ENCODE results near the gene TRIM62. TPM values are rescaled to one million over a fixed set of nuclear protein-coding genes. Genes with fewer than 3 reads are reported as not detected.

TRIM62 gene
- total RNA-seq = 9.4 and 12.3 TPM in 2 replicates

GRCh38 chr1:33181921-33182341 is at the start of gene TRIM62:
Gene TRIM62, minus strand, starts transcription at chr1:33182043. Its CDS starts 611 bp downstream, at chr1:33181432.
- no peak within 1 kb of the TSS for H3K27ac ChIP-seq (ENCODE audit: low read depth, low read length)
- TF ChIP-seq, protein P1, sequence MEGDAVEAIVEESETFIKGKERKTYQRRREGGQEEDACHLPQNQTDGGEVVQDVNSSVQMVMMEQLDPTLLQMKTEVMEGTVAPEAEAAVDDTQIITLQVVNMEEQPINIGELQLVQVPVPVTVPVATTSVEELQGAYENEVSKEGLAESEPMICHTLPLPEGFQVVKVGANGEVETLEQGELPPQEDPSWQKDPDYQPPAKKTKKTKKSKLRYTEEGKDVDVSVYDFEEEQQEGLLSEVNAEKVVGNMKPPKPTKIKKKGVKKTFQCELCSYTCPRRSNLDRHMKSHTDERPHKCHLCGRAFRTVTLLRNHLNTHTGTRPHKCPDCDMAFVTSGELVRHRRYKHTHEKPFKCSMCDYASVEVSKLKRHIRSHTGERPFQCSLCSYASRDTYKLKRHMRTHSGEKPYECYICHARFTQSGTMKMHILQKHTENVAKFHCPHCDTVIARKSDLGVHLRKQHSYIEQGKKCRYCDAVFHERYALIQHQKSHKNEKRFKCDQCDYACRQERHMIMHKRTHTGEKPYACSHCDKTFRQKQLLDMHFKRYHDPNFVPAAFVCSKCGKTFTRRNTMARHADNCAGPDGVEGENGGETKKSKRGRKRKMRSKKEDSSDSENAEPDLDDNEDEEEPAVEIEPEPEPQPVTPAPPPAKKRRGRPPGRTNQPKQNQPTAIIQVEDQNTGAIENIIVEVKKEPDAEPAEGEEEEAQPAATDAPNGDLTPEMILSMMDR (IDR thresholded peaks at IDR 0.05; ENCODE audit: extremely low read depth, low read depth, low read length) = no peak
- peaks cover 27% of the 10 kb centered on the region for H3K79me2 ChIP-seq (ENCODE audit: insufficient read depth, low read length)

GRCh38 chr1:33231166-33231565 is 49.3 kb upstream of the TRIM62 start:
- TF ChIP-seq, protein P1 (IDR thresholded peaks at IDR 0.05; ENCODE audit: extremely low read depth, low read depth, low read length) = no peak
- no peak overlapping the region for H3K27ac ChIP-seq (ENCODE audit: low read depth, low read length)
- no peaks in the 10 kb centered on the region for H3K9me3 ChIP-seq (ENCODE audit: low read depth, low read length)
- H3K4me2 ChIP-seq (ENCODE audit: insufficient read depth, low read length) = no peak overlapping the region
- no peaks in the 10 kb centered on the region for H4K20me1 ChIP-seq (ENCODE audit: insufficient read depth, low read length)
- H3K27me3 ChIP-seq (ENCODE audit: insufficient read depth, low read length) = peaks cover 3% of the 10 kb centered on the region
- H3K79me2 ChIP-seq (ENCODE audit: insufficient read depth, low read length) = no peaks in the 10 kb centered on the region
- H3K36me3 ChIP-seq (ENCODE audit: insufficient read depth, low read length) = no peaks in the 10 kb centered on the region
- no peak for DNase-seq (ENCODE audit: insufficient read length, low spot score, missing footprints)
- H3K4me1 ChIP-seq (ENCODE audit: insufficient read depth, low read length) = peaks cover 5% of the 10 kb centered on the region
- H3K4me3 ChIP-seq (ENCODE audit: insufficient read depth, low read length) = no peak overlapping the region
- H2AFZ ChIP-seq (ENCODE audit: low read length) = no peak overlapping the region

More at GRCh38 chr1:33181921-33182341, at the start of gene TRIM62:
- Histone ChIP-seq H3K9me3 (ENCODE audit: low read depth, low read length) (no peaks in the 10 kb centered on the region), H3K36me3 (ENCODE audit: insufficient read depth, low read length) (no peaks in the 10 kb centered on the region), H3K4me3 (ENCODE audit: insufficient read depth, low read length) (peak within 1 kb of the TSS; percentile 85), H3K27me3 (ENCODE audit: insufficient read depth, low read length) (peaks cover 6% of the 10 kb centered on the region), H2AFZ (ENCODE audit: low read length) (peak within 1 kb of the TSS; percentile 77), H3K4me1 (ENCODE audit: insufficient read depth, low read length) (peaks cover 16% of the 10 kb centered on the region), H3K4me2 (ENCODE audit: insufficient read depth, low read length) (peak within 1 kb of the TSS; percentile 93), H4K20me1 (ENCODE audit: insufficient read depth, low read length) (peaks cover 10% of the 10 kb centered on the region)
- DNase-seq (ENCODE audit: insufficient read length, low spot score, missing footprints) = peak; percentile 98

GRCh38 chr1:33228935-33229487 is 47.2 kb upstream of the TRIM62 start:
- peaks cover 5% of the 10 kb centered on the region for H3K4me1 ChIP-seq (ENCODE audit: insufficient read depth, low read length)
- H3K9me3 ChIP-seq (ENCODE audit: low read depth, low read length) = no peaks in the 10 kb centered on the region
- H3K4me2 ChIP-seq (ENCODE audit: insufficient read depth, low read length) = peak overlapping the region; percentile 55
- H2AFZ ChIP-seq (ENCODE audit: low read length) = no peak overlapping the region
- no peaks in the 10 kb centered on the region for H3K79me2 ChIP-seq (ENCODE audit: insufficient read depth, low read length)
- H4K20me1 ChIP-seq (ENCODE audit: insufficient read depth, low read length) = no peaks in the 10 kb centered on the region
- no peak overlapping the region for H3K27ac ChIP-seq (ENCODE audit: low read depth, low read length)
- no peaks in the 10 kb centered on the region for H3K36me3 ChIP-seq (ENCODE audit: insufficient read depth, low read length)
- TF ChIP-seq, protein P1 (IDR thresholded peaks at IDR 0.05; ENCODE audit: extremely low read depth, low read depth, low read length) = no peak
- no peak overlapping the region for H3K4me3 ChIP-seq (ENCODE audit: insufficient read depth, low read length)
- peak; percentile 89 for DNase-seq (ENCODE audit: insufficient read length, low spot score, missing footprints)
- H3K27me3 ChIP-seq (ENCODE audit: insufficient read depth, low read length) = peaks cover 3% of the 10 kb centered on the region

DNA sequence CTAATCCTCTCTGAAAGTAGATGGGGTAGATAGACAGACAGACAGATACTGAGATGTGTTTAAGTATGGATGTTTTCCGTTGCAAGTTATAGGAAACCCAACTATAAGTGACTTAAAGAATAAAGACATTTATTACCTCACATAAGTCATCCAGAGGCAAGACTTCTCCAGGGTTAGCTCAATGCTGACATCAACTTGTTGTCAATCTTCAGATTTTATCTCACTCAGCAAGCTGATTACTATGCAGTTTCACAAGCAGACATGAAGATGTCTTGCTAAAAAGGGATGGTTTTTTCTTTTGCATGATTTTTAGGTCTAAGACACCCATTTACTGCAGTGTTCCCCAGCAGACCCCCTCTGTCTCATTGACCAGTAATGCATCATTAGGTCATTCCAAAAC is 43.7 kb upstream of the TRIM62 start:
- Histone ChIP-seq H3K79me2 (ENCODE audit: insufficient read depth, low read length) (no peaks in the 10 kb centered on the region), H3K4me2 (ENCODE audit: insufficient read depth, low read length) (no peak overlapping the region), H3K36me3 (ENCODE audit: insufficient read depth, low read length) (no peaks in the 10 kb centered on the region), H3K4me3 (ENCODE audit: insufficient read depth, low read length) (no peak overlapping the region), H3K9me3 (ENCODE audit: low read depth, low read length) (no peaks in the 10 kb centered on the region), H3K27me3 (ENCODE audit: insufficient read depth, low read length) (peaks cover 3% of the 10 kb centered on the region), H3K4me1 (ENCODE audit: insufficient read depth, low read length) (peaks cover 5% of the 10 kb centered on the region), H4K20me1 (ENCODE audit: insufficient read depth, low read length) (no peaks in the 10 kb centered on the region), H2AFZ (ENCODE audit: low read length) (no peak overlapping the region), H3K27ac (ENCODE audit: low read depth, low read length) (no peak overlapping the region)
- no peak for DNase-seq (ENCODE audit: insufficient read length, low spot score, missing footprints)
- TF ChIP-seq, protein P1 (IDR thresholded peaks at IDR 0.05; ENCODE audit: extremely low read depth, low read depth, low read length) = no peak

Data from osteoblast (primary cell).